GM19372 (cell line): Measurements from ENCODE around the gene ST8SIA3.
"Not testable (repeated sequence)": the region's sequence is repeated elsewhere in the genome, so short reads cannot be mapped to it uniquely, and the experiment has no call there.

ENCODE experiments used
- ATAC-seq: cut with Tn5 transposase; IDR thresholded peaks from one replicate; pipeline ENCODE4 v1.9.1; 2021; ENCODE audit warnings: mild to moderate bottlenecking, low read depth, moderate library complexity; ENCODE audit not compliant: unreplicated experiment

The ST8SIA3 gene

DNA sequence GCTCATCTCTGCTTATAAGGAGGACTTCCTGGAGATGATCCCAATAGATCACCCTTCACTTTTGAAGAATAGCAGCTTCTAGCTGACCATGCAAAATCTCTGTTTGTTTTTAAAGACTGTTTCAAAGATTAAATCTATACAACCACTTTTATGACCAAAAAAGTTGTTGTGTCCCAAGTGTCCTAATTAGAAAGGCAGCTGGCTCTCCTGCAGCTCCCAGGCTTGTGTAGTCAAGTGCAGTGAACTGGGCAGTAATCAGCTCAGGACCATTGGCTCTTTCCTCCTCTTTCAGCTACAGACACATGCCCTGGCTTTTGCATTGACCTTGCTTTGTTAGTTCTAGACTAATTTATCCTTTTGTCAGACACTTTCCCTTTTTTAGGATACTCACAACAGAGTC, 10.4 kb downstream of the ST8SIA3 start:
- no peak for ATAC-seq

GRCh38 chr18:57364460-57364859, 12.1 kb downstream of the ST8SIA3 start:
- ATAC-seq, result no peak

- ATAC-seq, result no peak
Observed at GRCh38 chr18:57366528-57367081, 14.2 kb downstream of the ST8SIA3 start.

DNA sequence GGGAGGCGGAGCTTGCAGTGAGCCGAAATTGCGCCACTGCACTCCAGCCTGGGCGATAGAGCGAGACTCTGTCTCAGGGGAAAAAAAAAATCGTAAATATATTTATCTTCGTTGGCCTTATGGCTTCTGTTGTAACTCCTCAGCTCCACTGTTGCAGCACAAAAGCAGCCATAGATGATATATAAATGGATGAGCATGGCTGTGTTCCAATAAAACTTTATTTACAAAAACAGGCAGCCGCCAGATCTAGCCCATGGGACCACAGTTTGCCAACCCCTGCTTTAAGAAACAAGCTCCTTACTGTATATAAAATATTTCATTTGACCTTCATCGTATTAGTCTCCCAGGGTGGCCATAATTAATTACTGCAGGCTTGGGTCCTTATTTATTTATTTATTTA, 20.1 kb downstream of the ST8SIA3 start:
- ATAC-seq, result no peak

DNA sequence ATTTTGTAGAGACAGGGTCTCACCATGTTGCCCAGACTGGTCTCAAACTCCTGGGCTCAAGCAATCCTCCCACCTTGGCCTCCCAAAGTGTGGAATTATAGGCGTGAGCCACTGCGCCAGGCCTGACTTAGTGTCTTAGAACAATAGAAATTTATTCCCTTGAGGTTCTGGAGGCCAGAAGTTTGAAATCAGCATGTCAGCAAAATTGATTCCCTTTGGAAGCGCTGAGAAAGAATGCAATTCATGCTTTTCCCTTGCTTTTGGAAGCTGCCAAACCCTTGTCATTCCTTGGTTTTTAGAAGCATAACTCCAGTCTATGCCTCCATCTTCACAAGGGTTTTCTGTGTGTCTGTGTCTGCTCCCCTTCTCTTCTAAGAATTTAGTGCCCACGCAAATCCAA, 20.7 kb downstream of the ST8SIA3 start:
- no peak for ATAC-seq

- no peak for ATAC-seq
Observed at GRCh38 chr18:57376503-57376902, 24.1 kb downstream of the ST8SIA3 start.

DNA sequence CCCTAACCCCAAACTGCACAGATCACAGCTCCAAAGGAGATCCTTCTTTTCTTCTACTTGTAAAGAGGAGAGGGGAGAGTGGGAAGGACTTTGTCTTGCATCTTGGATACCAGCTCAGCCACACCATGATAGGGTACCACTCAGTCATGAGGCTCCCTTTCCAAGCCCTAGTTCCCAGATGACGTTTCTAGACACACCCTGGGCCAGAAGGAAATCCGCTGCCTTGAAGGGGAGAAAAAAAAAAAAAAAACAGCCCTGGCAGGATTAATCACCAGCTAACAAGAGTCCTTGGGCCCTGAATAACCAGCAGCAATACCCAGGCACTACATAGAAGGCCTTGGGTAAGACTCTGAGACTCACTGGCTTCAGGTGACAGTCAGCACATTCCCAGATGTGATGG, 36.9 kb downstream of the ST8SIA3 start:
- ATAC-seq, result no peak

DNA sequence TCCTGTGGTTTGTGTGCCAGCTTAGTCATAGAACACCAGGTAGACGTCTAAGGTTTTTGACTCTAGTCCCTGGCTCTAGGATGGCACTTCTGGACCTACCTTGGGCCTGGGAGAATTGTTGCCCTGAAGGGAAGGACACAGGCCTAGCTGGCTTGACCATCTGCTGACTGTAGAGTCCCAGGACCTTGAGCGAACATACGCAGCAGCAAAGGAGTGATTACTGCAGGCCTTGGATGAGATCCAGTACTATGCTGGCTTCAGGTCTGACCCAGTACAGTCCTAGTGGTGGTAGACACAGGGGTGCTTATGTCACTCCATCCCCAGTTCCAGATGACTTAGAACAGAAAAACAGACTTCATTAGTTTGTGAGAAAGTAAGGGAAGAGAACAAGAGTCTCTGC, 37.7 kb downstream of the ST8SIA3 start:
- ATAC-seq, result no peak

DNA sequence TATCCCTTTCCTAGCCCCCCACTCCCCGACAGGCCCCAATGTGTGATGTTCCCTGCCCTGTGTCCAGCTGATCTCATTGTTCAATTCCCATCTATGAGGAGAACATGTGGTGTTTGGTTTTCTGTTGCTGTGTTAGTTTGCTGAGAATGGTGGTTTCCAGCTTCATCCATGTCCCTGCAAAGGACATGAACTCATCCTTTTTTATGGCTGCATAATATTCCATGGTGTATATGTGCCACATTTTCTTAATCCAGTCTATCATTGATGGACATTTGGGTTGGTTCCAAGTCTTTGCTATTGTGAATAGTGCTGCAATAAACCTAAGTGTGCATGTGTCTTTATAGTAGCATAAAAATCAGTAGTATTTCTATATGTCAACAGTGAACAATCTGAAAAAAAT, 42.4 kb downstream of the ST8SIA3 start:
- ATAC-seq, result not testable (repeated sequence)

DNA sequence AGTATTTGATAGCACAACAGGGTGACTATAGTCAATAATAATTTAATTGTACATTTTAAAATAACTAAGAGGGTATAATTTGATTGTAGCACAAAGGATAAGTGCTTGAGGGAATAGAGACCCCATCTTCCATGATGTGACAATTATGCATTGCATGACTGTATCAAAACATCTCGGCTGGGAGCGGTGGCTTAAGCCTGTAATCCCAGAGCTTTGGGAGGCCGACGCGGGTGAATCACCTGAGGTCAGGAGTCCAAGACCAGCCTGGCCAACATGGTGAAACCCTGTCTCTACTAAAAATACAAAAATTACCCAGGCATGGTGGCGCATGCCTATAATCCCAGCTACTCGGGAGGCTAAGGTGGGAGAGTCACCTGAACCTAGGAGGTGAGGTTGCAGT, 44.5 kb downstream of the ST8SIA3 start:
- ATAC-seq, result not testable (repeated sequence)

DNA sequence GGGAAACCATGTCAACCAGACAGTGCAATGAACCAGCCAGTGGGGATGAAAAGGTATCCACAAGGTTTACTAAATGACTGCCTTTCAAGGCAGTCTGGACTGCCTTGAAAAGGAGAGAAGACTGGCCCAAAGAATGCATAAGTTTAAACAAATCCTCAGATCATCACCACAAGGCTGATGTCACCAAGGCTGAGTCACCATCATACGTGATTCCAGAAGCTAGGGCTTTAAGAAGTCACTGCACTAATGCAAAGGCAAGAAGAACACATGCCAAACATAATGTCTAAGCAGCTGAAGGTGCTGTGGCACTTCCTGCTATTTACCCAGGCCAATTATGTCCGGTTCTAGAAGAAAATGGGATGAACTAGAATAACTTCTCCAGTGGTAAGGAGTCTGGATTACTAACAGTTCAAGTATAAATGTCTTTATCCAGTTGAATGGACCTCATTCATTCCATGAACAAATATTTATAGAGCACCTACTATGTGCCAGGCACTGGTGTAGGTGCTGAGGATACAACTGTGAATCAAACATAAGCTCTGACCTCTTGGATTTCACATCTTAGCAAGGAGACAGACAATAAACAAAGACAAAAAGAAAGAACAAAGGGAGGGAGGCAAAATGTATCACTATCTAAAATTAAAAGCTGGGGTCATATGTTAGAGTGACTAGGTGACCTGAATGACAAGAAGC, 45.2 kb downstream of the ST8SIA3 start:
- no peak for ATAC-seq

- ATAC-seq, result no peak
Observed at GRCh38 chr18:57404345-57404744, 52.0 kb downstream of the ST8SIA3 start.

DNA sequence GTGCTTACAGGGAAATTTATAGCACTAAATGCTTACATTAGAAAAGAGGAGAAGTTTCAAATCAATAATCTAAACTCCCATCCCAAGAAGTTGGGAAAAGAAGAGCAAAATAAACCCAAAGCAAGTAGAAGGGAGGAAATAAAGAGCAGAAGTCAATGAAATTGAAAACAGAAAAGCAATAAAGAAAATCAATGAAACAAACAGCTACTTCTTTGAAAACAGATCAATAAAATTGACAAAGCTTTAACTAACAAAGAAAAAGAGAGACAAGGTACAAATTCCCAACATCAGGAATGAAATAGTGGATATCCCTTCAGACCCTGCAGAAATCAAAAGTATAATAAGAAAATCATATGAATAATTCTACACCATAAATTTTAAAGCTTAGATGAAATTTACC, 57.3 kb downstream of the ST8SIA3 start:
- no peak for ATAC-seq

- no peak for ATAC-seq
Observed at GRCh38 chr18:57410749-57411148, 58.4 kb downstream of the ST8SIA3 start.

DNA sequence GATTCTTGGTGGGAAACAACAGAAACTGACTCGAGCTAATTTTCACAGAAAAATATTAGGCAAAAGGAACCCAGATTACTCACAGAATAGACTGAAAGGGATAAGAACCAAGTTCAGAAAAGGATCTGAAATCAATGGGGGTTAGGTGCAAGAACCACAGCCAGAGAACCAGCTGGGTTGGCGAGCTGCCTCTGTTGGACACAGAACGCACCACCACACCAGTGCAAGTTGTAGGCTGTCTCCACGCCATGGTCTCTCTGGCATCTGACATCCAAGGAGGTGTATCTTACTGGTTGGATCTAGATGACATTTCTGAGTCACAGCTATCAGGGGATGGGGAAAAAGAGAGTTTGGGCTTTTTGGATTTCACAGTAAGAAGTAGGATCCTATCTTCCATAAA, 64.2 kb downstream of the ST8SIA3 start:
- ATAC-seq, result no peak
